Measurements from ENCODE around the gene TBC1D22A.

- TF ChIP-seq TAF1 (conservative IDR thresholded peaks at IDR 0.05) (no peak), GABPA (IDR thresholded peaks at IDR 0.05 in 1 of 2, conservative IDR thresholded peaks at IDR 0.05 in 1 of 2) (no peak), YY1 (IDR thresholded peaks at IDR 0.05) (no peak)
- TF ChIP-seq, protein P1, sequence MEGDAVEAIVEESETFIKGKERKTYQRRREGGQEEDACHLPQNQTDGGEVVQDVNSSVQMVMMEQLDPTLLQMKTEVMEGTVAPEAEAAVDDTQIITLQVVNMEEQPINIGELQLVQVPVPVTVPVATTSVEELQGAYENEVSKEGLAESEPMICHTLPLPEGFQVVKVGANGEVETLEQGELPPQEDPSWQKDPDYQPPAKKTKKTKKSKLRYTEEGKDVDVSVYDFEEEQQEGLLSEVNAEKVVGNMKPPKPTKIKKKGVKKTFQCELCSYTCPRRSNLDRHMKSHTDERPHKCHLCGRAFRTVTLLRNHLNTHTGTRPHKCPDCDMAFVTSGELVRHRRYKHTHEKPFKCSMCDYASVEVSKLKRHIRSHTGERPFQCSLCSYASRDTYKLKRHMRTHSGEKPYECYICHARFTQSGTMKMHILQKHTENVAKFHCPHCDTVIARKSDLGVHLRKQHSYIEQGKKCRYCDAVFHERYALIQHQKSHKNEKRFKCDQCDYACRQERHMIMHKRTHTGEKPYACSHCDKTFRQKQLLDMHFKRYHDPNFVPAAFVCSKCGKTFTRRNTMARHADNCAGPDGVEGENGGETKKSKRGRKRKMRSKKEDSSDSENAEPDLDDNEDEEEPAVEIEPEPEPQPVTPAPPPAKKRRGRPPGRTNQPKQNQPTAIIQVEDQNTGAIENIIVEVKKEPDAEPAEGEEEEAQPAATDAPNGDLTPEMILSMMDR (IDR thresholded peaks at IDR 0.05; ENCODE audit: low read depth, low read length, missing input control): no peak
- TF ChIP-seq, protein P2, sequence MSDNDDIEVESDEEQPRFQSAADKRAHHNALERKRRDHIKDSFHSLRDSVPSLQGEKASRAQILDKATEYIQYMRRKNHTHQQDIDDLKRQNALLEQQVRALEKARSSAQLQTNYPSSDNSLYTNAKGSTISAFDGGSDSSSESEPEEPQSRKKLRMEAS (IDR thresholded peaks at IDR 0.05): no peak
These were observed 214.1 kb downstream of the TBC1D22A start for GRCh38 chr22:46976598-46976997.
